K562 (cell line): Measurements from ENCODE around the gene KCNC3. TPM values are rescaled to one million over a fixed set of nuclear protein-coding genes. Genes with fewer than 3 reads are reported as not detected.

Experiments used
- CREM ChIP-seq: IDR thresholded peaks from 2 replicates; pipeline ENCODE4 v1.6.1; 2014; ENCODE audit warnings: antibody characterized with exemption, low read depth
- GTF2E2 ChIP-seq: fragments of 200-800 bp; sonication (Bioruptor generic); IDR thresholded peaks from 2 replicates; pipeline ENCODE4 v1.6.1; 2016; ENCODE audit warnings: missing genetic modification characterization, missing compliant biosample characterization
- HNRNPLL ChIP-seq: fragments of 200-400 bp; formaldehyde crosslinking; IDR thresholded peaks from 2 replicates; pipeline ENCODE4 v1.6.1; 2017; ENCODE audit warnings: low read length, low read depth, mild to moderate bottlenecking; ENCODE audit not compliant: poor library complexity, severe bottlenecking
- MAZ ChIP-seq, 2 experiments: fragments of 450-650 bp in 1 of 2; sonication (generic) in 1 of 2; formaldehyde crosslinking; IDR thresholded peaks in 1 of 2; conservative IDR thresholded peaks in 1 of 2; 2 replicates each; pipeline versions ENCODE4 v1.4.0 to v1.5.0; 2020; ENCODE audit warnings: mild to moderate bottlenecking in 1 of 2, missing genetic modification reagents in 1 of 2
- MTA3 ChIP-seq: fragments of 450-650 bp; formaldehyde crosslinking; IDR thresholded peaks from 2 replicates; pipeline ENCODE4 v1.6.1; 2017; ENCODE audit warnings: mild to moderate bottlenecking, borderline replicate concordance
- NCOR1 ChIP-seq: fragments of 450-650 bp; IDR thresholded peaks from 2 replicates; pipeline ENCODE4 v1.6.1; 2016; ENCODE audit warnings: mild to moderate bottlenecking, moderate library complexity
- NFIC ChIP-seq: fragments of 450-650 bp; IDR thresholded peaks from 2 replicates; pipeline ENCODE4 v1.6.1; 2017; ENCODE audit warnings: mild to moderate bottlenecking, inconsistent platforms
- STAG1 ChIP-seq: sonication (generic); formaldehyde crosslinking; IDR thresholded peaks from 2 replicates; pipeline ENCODE4 v1.5.0; 2020; ENCODE audit warnings: missing genetic modification reagents, borderline replicate concordance
- STAT5B ChIP-seq: fragments of 250-450 bp; sonication (Bioruptor Pico); IDR thresholded peaks from 2 replicates; pipeline ENCODE4 v1.8.0; 2021; ENCODE audit warnings: mild to moderate bottlenecking, inconsistent platforms
- TAF15 ChIP-seq: fragments of 200-400 bp; formaldehyde crosslinking; IDR thresholded peaks from 2 replicates; pipeline ENCODE4 v1.6.1; 2017; ENCODE audit warnings: mild to moderate bottlenecking, low read depth, low read length, moderate library complexity
- polyA plus RNA-seq, 8 experiments: library from polyadenylated mRNA; depleted of rRNA in 4 of 8; stranded (reverse) in 5 of 8; unstranded in 3 of 8; fragments of >200 nt; fragmentation: Nextera tagmentation in 2 of 8; fragmentation: Illumina TruSeq in 1 of 8; extraction: Ambion mirVana in 2 of 8; extraction: Trizol in 1 of 8; gene quantifications; 2 replicates each; pipeline versions ENCODE4 v1.2.1 to v1.2.3, GENCODE V29; 2011 to 2014; ENCODE audit warnings: inconsistent platforms in 1 of 8, missing spikeins in 1 of 8
- total RNA-seq, 7 experiments: library from RNA; depleted of rRNA in 6 of 7; stranded (reverse); fragments of >200 nt in 6 of 7; fragmentation: Illumina TruSeq in 2 of 7; extraction: Trizol in 2 of 7; gene quantifications; 2 replicates each; pipeline versions ENCODE4 v1.2.1 to v1.2.3, GENCODE V29; 2011 to 2021; ENCODE audit warnings: low replicate concordance in 1 of 7
- TF ChIP-seq, protein P1 (sequence below): sonication (generic); formaldehyde crosslinking; IDR thresholded peaks from 2 replicates; pipeline ENCODE4 v1.8.0; 2022; ENCODE audit warnings: mild to moderate bottlenecking, missing genetic modification reagents, borderline replicate concordance
- TF ChIP-seq, protein P2 (sequence below), 2 experiments: fragments of 450-650 bp; formaldehyde crosslinking in 1 of 2; IDR thresholded peaks; 2 replicates each; pipeline versions ENCODE4 v1.4.0 to v1.6.1; 2014 to 2020; ENCODE audit warnings: mild to moderate bottlenecking in 2 of 2, borderline replicate concordance in 1 of 2, low read depth in 1 of 2
- TF ChIP-seq, protein P3 (sequence below), 2 experiments: fragments of 450-650 bp in 1 of 2; sonication (generic) in 1 of 2; formaldehyde crosslinking in 1 of 2; IDR thresholded peaks in 1 of 2; conservative IDR thresholded peaks in 1 of 2; 2 replicates each; pipeline versions ENCODE4 v1.6.1 to v1.8.1; 2016 to 2023; ENCODE audit warnings: mild to moderate bottlenecking in 2 of 2, moderate library complexity in 2 of 2, inconsistent platforms in 1 of 2, missing genetic modification reagents in 1 of 2

Gene KCNC3
- total and polyA plus RNA-seq, 9 of the 15 experiments (the other 6 are each of a cell fraction or from before 2014, with no cell fraction given), result 0.03 to 26.2 (median 2.0) TPM

DNA sequence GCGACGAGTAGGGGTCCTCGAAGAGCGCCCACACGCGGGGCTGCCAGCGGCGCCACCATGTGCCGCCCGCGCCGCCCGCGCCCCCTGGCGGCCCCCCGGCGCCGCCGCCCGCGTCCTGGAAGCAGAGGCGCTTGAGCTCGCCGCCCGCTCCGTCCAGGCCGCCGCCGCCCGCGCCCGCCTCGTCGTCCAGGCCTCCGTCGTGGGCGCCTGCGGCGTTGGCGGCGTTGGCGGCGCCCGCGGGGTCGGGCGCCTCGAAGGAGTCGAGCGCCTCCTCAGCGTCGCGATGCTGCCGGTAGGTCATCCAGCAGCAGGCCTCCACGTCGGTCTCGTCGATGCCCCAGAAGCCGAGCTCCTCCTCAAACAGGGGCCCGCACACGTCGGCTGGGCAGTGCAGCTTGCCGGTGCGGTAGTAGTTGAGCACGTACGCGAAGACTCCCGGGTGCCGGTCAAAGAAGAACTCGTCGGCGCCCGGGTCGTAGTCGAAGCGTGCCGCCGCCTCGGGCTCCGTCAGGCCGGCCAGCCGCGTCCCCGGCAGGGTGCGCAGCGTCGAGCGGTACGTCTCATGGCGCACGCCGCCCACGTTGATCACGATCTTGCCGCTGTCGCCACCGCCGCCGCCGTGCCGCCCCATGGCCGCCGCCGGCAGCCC is 829 bp downstream of the KCNC3 start (continued):
- TF ChIP-seq, protein P1, sequence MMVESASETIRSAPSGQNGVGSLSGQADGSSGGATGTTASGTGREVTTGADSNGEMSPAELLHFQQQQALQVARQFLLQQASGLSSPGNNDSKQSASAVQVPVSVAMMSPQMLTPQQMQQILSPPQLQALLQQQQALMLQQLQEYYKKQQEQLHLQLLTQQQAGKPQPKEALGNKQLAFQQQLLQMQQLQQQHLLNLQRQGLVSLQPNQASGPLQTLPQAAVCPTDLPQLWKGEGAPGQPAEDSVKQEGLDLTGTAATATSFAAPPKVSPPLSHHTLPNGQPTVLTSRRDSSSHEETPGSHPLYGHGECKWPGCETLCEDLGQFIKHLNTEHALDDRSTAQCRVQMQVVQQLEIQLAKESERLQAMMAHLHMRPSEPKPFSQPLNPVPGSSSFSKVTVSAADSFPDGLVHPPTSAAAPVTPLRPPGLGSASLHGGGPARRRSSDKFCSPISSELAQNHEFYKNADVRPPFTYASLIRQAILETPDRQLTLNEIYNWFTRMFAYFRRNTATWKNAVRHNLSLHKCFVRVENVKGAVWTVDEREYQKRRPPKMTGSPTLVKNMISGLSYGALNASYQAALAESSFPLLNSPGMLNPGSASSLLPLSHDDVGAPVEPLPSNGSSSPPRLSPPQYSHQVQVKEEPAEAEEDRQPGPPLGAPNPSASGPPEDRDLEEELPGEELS (CRISPR knock-in tag), result no peak
- TF ChIP-seq TAF15 (no peak), STAG1 (CRISPR knock-in tag) (0 out of 2 replicates have a peak, but pooled peaks have one; percentile 31), NCOR1 (no peak), MTA3 (peak; percentile 49; the same call in 1 of the 2 replicates), NFIC (peak; percentile 81), CREM (peak; percentile 59; the same call in 1 of the 2 replicates), STAT5B (CRISPR knock-in tag) (no peak), GTF2E2 (tag) (no peak), MAZ (CRISPR knock-in tag; conservative IDR thresholded peaks at IDR 0.05 in 1 of 2, IDR thresholded peaks at IDR 0.05 in 1 of 2) (0 out of 4 replicates have a peak, but pooled peaks of 1 of the 2 experiments have one; percentile 29), HNRNPLL (peak; percentile 90)
- TF ChIP-seq, protein P2, sequence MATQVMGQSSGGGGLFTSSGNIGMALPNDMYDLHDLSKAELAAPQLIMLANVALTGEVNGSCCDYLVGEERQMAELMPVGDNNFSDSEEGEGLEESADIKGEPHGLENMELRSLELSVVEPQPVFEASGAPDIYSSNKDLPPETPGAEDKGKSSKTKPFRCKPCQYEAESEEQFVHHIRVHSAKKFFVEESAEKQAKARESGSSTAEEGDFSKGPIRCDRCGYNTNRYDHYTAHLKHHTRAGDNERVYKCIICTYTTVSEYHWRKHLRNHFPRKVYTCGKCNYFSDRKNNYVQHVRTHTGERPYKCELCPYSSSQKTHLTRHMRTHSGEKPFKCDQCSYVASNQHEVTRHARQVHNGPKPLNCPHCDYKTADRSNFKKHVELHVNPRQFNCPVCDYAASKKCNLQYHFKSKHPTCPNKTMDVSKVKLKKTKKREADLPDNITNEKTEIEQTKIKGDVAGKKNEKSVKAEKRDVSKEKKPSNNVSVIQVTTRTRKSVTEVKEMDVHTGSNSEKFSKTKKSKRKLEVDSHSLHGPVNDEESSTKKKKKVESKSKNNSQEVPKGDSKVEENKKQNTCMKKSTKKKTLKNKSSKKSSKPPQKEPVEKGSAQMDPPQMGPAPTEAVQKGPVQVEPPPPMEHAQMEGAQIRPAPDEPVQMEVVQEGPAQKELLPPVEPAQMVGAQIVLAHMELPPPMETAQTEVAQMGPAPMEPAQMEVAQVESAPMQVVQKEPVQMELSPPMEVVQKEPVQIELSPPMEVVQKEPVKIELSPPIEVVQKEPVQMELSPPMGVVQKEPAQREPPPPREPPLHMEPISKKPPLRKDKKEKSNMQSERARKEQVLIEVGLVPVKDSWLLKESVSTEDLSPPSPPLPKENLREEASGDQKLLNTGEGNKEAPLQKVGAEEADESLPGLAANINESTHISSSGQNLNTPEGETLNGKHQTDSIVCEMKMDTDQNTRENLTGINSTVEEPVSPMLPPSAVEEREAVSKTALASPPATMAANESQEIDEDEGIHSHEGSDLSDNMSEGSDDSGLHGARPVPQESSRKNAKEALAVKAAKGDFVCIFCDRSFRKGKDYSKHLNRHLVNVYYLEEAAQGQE (IDR thresholded peaks at IDR 0.05; ENCODE audit: borderline replicate concordance), result peak; percentile 14; the same call in 1 of the 2 replicates
- TF ChIP-seq, protein P2 (CRISPR knock-in tag; IDR thresholded peaks at IDR 0.05; ENCODE audit: low read depth), result 0 out of 2 replicates have a peak, but pooled peaks have one; percentile 61
- TF ChIP-seq, protein P3, sequence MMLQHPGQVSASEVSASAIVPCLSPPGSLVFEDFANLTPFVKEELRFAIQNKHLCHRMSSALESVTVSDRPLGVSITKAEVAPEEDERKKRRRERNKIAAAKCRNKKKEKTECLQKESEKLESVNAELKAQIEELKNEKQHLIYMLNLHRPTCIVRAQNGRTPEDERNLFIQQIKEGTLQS (IDR thresholded peaks at IDR 0.05), result no peak
- TF ChIP-seq, protein P3 (CRISPR knock-in tag; conservative IDR thresholded peaks at IDR 0.05), result no peak
